H54 (cell line): ENCODE results near the gene MACF1.

ENCODE experiments used
- DNase-seq: peaks from one replicate; pipeline ENCODE4 v3.0.0; 2011; ENCODE audit warnings: low spot score, mixed read lengths; ENCODE audit not compliant: insufficient read length
- FAIRE-seq: peaks from 3 replicates; lab custom pipeline; 2011; peaks lifted over from hg19 to GRCh38; lab: Jason Lieb, UNC
- POLR2A ChIP-seq: IDR thresholded peaks from 2 replicates; pipeline ENCODE4 v1.6.1; 2011; ENCODE audit warnings: low read depth, mild to moderate bottlenecking, low read length

The MACF1 gene

DNA sequence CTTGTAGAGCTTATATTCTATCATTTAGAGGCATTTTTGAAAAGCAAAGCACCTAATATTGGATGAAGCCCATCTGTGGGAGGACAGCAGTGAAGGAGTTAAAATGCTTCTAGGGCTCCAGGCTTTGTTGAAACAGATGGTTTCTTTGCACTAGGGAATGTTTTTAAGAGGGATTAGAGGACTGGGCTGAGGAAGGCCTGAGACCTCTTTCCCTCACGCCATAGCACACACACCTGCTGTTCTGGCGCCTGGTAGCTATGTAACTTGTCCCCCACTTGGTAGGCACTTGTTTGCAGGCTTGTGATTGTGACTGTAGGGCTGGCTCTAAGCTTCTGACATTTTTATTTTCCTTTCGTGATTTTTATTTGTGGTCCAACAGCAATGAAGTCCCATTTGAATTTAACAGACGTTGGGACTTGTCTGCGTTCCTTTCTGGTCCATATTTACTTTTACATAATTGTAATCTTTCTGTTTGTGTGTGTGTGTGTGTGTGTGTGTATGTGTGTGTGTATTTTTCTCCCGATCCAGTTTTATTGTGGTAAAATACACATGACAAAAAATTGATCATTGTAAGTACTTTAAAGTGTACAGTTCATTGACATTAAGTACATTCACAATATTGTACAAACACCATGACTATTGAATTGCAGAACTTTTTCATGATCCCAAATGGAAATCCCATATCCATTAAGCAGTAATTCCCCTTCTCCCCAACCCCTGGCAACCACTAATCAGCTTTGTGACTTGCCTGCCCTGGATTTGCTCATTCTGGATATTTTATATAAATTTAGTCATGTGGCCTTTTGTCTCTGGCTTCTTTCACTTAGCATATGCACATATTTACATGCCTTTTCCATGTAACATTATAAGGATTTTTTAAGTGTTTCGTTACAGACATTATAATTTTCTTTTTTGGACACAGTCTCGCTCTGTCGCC is 33.5 kb upstream of the MACF1 start:
- DNase-seq (no peak), FAIRE-seq (no peak)
- no peak for TF ChIP-seq POLR2A

DNA sequence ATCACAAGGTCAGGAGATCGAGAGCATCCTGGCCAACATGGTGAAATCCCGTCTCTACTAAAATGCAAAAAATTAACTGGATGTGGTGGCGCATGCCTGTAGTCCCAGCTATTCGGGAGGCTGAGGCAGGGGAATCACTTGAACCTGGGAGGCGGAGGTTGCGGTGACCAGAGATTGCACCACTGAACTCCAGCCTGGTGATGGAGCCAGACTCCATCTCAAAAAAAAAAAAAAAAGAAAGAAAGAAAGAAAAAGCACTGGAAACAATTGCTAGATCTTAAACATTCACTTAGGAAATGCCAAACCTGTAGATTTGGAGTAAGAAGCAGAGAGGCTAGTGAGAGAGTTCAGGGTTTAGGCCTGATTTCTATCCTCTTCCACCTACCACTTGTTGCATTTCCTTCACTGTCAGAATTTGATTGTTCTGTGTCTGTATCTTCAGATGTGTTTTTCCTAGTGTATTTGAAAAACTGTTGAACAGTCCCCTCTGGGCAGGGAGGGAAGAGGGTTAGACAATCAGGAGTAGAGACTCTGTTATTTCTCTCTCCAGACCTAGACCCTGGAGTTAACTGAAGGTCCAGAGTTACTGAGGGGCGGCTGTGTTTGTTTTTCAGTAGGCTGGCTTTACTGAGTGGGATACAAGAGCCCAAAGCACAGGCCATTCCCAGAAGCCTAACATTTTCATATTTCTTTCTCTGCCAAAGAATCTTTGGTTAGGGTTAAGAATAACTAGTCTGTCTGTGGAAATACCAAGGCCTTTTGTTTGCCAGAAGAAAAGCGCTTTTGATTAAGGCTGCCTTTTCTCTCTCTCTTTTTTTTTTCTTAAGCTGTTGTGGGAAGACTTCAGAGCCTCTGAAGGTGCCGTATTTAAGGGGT is 31.1 kb upstream of the MACF1 start:
- DNase-seq = no peak
- no peak for FAIRE-seq
- no peak for TF ChIP-seq POLR2A

DNA sequence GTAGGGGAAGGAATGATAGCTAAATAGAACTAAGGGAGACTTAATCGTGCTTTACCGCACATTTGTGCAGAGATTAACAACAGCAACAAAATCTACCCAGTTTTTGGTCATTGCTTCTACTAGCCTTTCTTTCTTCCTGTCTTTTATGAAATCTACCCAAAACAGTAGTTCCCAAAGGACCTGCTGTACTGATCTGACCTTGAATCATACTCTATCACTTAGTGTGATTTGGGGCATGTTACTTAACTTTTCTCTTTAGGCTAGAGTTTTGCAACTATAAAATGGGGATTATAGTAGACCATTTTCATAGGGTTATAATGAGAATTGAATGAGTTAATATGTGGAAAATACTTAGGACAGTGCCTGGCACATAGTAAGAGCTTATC is 30.5 kb upstream of the MACF1 start:
- FAIRE-seq = peak; percentile 50
- DNase-seq = no peak
- no peak for TF ChIP-seq POLR2A

DNA sequence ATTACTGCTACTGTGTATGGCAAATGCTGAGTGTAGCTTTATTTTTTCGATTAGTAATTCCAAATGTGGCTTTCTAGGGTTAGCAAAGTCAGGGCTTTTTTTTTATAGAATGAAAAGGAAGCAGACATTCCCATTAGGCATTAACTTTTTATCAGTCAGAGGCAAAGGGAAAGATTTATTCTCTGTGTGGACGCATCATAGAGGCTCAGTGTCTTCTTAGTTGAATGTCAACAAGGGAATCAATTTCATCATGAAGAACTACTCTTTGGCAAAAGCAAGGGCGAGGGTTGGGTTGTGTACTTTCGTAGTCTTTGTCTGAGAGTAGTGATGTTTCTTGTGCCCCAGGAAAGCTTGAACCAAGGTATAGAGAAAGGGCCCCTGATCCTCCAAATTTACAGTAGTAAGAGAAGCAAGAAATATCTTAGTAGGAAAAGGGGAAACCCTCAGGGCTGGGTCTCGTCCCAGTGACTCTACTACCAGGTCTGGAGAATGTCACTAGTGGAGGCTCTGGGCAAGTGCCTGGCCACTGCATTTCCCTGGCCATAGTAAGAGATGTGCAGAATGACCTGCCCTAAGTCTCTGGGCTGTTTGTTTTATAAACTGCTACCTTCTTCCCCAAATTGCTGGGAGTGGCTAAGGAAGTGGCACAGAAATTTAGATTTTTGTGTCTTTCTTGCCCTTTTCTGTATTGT is 30.0 kb upstream of the MACF1 start:
- DNase-seq = no peak
- no peak for TF ChIP-seq POLR2A
- peak; percentile 11 for FAIRE-seq

DNA sequence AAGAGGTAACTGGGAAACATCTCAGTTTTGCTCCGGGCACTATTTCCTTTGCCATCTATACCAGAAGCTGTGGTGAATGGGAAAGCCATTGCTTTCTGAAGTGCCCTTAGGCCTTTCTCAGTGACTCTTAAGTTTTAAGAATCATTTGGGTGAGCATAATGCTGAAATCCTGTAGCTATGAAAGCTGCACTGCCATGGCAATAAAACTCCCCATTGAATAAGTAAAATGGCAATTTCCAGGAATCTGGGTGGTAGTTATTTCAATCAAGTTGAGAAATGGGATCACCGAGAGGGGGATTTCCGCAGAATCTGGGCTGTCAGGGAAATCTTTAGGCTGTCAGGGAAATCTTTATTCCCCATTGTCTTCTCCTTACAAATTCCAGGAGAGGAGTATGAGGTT is 26.8 kb upstream of the MACF1 start:
- no peak for DNase-seq
- peak; percentile 6 for FAIRE-seq
- no peak for TF ChIP-seq POLR2A

DNA sequence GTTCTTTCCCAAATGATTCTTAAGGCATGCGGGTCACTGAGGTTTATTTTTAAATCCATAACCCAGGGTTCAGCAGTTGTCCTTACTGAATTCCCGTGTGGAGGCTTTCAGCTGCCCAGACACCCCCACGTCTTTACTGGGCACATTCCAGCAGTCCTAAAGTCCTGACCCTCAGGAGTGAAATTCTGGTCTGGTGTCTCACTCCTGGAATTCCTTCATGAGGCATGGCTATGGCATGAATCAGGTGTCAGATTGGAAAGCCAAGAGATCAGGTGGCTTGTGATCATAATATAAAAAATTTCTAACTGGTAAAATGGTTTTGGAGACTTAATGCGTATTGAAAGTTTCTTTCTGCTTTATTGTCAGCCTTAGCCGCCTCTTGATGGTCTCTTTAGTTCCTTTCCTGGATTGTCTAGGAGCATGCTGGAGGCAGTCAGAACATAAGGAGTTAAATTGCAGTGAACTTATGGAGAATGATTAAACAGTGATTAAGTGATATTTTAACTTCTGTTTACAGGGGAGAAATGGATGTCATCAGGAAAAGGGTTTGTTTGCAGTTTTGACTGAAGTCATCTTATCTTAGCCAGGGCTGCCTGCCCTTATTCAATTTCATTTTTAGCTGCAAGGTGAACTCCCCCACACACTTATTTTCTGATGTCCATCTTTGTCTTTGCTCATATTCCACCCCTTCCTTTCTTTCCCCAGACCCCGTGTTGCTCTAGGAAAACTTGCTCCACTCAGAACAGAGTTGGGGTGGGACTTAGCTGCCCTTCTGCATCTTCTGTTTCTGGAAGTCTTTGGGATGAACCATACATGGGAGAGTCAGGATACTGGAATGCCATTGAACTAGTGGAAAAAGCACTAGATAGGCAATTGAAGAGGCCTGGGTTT is 25.7 kb upstream of the MACF1 start:
- no peak for TF ChIP-seq POLR2A
- DNase-seq (peak; percentile 53), FAIRE-seq (peak; percentile 97)

DNA sequence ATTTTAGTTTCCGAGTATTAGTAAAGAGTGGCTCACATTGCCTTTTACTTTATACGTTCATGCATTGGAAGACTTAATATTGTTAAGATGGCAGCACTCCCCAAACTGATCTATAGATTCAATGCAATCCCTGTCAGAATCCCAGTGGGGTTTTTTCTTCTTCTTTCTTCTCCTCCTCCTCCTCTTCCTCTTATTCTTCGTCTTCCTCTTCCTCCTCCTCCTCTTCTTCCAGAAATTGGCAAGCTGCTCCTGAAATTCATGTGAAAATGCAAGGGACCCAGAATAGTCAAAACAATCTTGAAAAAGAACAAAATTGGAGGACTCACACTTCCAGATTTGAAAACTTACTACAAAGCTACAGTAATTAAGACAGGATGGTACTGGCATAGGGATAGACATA is 23.2 kb upstream of the MACF1 start:
- no peak for FAIRE-seq
- TF ChIP-seq POLR2A = no peak
- no peak for DNase-seq

DNA sequence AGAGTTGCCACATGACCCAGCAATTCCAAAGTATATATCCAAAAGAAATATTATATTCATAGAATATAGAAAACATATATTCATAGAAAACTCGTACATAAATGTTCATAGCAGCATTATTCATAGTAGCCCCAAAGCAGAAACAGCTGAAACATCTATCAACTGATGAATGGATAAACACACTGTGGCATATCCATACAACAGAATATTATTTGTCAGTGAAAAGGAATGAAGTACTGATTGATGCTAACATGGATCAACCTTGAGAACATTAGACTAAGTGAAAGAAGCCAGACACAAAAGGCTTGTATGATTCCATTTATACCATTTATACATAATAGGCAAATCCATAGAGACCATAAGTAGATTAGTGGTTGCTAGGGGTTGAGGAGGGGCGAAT is 21.7 kb upstream of the MACF1 start:
- no peak for TF ChIP-seq POLR2A
- DNase-seq (no peak), FAIRE-seq (no peak)

DNA sequence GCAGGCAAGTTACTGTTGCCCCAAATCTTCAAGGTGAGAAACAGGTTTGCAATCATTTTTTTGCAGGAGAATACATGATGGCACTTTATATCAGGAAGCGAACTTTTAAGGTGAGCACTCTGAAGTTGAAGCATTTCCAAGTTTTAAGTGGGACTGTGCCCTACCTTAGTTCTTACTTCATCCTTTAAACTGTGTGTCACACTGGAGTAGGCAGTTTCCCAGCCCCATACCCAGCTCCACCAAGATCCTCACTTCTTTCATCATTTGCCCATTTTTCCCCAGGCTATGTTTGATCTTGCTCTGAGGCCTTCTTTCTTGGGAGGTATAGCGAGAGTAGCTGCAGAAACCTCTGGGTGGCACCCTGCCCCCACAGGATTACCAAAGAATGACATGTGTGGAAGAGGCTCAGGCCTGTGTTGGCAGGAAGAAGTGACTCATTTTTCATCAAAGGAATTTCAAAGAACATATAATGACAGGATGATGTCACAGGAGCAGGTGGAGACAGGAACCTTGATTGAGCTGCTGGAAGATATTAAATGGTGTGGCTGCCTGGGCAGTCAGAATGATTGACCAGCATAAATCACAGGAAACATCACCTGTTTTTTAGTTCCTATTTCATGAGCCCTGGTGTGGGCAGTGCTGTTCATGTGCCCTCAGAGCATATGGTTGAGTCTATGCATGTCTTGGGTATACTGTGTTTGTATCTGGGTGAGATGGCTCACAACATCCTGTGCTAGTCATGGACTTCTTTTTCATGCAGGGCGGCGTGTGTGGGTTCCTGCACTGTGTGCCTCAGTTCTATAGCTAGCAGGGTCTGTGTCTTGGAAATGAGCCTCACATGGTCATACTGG is 20.8 kb upstream of the MACF1 start:
- peak; percentile 96 for FAIRE-seq
- peak; percentile 67 for DNase-seq
- no peak for TF ChIP-seq POLR2A

DNA sequence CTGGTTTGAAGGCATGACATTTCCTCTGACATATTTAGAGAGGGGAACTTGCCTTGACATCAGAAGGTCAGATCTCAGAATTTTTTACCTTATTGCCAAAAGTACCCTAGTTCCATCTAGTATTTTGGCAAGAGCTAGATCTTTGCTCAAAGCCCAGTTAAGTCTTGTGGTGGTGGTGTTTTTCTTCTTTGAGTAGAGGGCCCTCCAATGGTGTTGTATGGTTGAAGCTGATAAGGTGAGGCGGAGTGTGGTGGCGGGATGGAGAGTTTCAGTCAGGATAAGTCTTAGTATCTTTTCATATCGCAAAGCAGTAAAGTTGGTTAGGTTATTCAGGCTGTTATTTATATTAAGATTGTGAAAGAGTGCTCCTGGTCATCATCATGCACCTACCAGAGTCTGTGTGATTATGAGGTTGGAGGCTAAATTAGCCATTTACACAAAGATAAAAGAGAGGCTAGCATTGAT is 20.1 kb upstream of the MACF1 start:
- DNase-seq = no peak
- no peak for TF ChIP-seq POLR2A
- FAIRE-seq = no peak

DNA sequence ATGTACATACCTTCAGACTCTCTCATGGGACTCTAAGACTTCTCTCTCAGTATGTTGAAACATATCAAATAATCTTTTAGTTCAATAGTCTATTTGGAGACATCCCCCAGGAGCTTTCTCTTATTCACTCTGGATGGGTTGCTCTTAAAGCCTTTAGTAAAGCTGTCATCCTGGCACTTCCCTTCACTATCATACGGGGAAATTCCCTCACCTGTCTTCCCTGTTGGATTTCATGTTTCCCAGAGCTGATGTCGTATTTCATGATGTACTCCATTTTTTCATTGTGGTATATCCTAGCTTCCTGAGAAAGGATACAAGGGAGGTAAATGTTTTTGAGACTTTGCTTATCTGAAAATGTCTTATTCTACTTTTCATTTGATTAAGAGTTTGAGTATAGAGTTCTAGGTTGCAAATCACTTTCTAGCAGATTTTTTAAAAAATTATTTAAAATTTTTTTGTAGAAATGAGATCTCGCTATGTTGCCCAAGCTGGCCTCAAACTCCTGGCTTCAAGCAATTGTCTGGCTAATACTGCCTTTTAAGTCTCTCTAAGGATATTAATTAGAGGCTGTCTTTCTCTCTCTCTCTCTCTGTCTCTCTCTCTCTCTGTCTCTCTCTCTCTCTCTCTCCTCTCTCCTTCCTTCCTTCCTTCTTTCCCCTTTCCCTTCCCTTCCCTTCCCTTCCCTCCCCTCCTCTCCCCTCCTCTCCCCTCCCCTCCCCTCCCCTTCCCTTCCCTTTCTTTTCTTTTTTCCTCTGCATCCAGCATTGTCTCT is 17.0 kb upstream of the MACF1 start:
- DNase-seq (no peak), FAIRE-seq (no peak)
- no peak for TF ChIP-seq POLR2A

DNA sequence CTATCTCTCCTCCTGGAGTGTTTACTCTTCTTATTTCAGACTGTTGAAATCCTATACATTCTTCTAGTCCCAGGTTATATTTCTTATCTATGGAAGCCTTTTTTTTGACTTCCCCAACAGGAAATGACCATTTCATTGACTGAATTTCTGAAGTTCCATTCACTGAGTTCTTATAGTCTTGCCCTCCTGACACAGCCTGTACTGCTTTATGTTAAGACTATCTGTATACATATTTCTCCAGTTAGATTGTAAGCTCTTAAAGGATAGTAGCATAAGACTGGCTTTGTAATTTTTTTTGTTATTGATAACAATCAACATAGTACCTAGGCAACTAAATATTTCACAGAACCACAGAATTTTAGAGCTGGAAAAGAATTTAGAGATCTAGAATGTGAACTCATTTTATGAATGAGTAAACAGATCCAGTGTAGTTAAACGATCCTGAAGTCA is 14.9 kb upstream of the MACF1 start:
- FAIRE-seq (peak; percentile 43), DNase-seq (no peak)
- TF ChIP-seq POLR2A = no peak
